Caco-2 (cell line): Measurements from ENCODE around the gene UNC119. TPM values are rescaled to one million over a fixed set of nuclear protein-coding genes. Genes with fewer than 3 reads are reported as not detected.

Source experiments
- BruUV-seq: library from RNA; stranded (reverse); fragments of 400-500 nt; replicated peaks from 2 replicates; lab custom pipeline; 2021; lab: Mats Ljungman, UMichigan
- CTCF ChIA-PET: fragments of 300-600 bp; sonication (Branson Sonifier 250); formaldehyde crosslinking; loops from one replicate; lab custom pipeline; 2022; ENCODE audit warnings: antibody characterized with exemption; lab: Charles Lee
- POLR2A ChIA-PET: fragments of 300-600 bp; sonication (Branson Sonifier 250); formaldehyde crosslinking; loops from one replicate; lab custom pipeline; 2022; ENCODE audit warnings: antibody characterized with exemption; lab: Charles Lee
- DNase-seq, 2 experiments: peaks; one replicate each; pipeline versions ENCODE4 v3.0.0 to v3.0.0-alpha.2; 2020 to 2022
- H3K27me3 ChIP-seq: replicated peaks from 2 replicates; pipeline ENCODE4 v1.6.0; 2011; ENCODE audit warnings: low read length; ENCODE audit not compliant: control insufficient read depth, insufficient read depth
- H3K36me3 ChIP-seq: 2 replicates; pipeline ENCODE4 v1.5.1; 2011; ENCODE audit warnings: low read length; ENCODE audit not compliant: control insufficient read depth, insufficient read depth
- H3K4me1 ChIP-seq: fragments of 250-450 bp; sonication (Bioruptor Pico); 2 replicates; pipeline ENCODE4 v1.5.1; 2020; ENCODE audit warnings: mild to moderate bottlenecking
- H3K4me3 ChIP-seq: 2 replicates; pipeline ENCODE4 v1.5.1; 2011; ENCODE audit warnings: low read depth, mild to moderate bottlenecking, control low read depth, low read length
- H3K9me3 ChIP-seq: fragments of 250-450 bp; sonication (Bioruptor Pico); 2 replicates; pipeline ENCODE4 v1.5.1; 2020; ENCODE audit warnings: mild to moderate bottlenecking, moderate library complexity
- H3K27ac Mint-ChIP-seq: one replicate; pipeline ENCODE4 v1.8.0; 2022; ENCODE audit warnings: mixed read lengths; ENCODE audit not compliant: unreplicated experiment
- H3K27me3 Mint-ChIP-seq: one replicate; pipeline ENCODE4 v1.8.0; 2022; ENCODE audit warnings: mixed read lengths; ENCODE audit not compliant: insufficient read depth, unreplicated experiment
- H3K36me3 Mint-ChIP-seq: one replicate; pipeline ENCODE4 v1.8.0; 2022; ENCODE audit warnings: mild to moderate bottlenecking, mixed read lengths; ENCODE audit not compliant: insufficient read depth, unreplicated experiment
- H3K4me1 Mint-ChIP-seq: one replicate; pipeline ENCODE4 v1.8.0; 2022; ENCODE audit warnings: low read depth, mixed read lengths; ENCODE audit not compliant: unreplicated experiment
- H3K4me3 Mint-ChIP-seq: one replicate; pipeline ENCODE4 v1.8.0; 2022; ENCODE audit warnings: mild to moderate bottlenecking, moderate library complexity, mixed read lengths; ENCODE audit not compliant: unreplicated experiment
- H3K9me3 Mint-ChIP-seq: one replicate; pipeline ENCODE4 v1.8.0; 2022; ENCODE audit warnings: mixed read lengths; ENCODE audit not compliant: unreplicated experiment
- CTCF ChIP-seq, 2 experiments: fragments of 200-600 bp in 1 of 2; IDR thresholded peaks; 1 replicate in 1 of 2; 2 replicates in 1 of 2; pipeline versions ENCODE4 v1.5.1 to v1.8.0; 2011 to 2022; ENCODE audit warnings: antibody characterized with exemption in 1 of 2, control low read depth in 1 of 2, inconsistent platforms in 1 of 2, low read depth in 1 of 2, low read length in 1 of 2, mild to moderate bottlenecking in 1 of 2, moderate library complexity in 1 of 2; ENCODE audit not compliant: insufficient read depth in 1 of 2, severe bottlenecking in 1 of 2, unreplicated experiment in 1 of 2
- intact Hi-C: fragments of 100-400 bp; cut with micrococcal nuclease; formaldehyde crosslinking; loops from one replicate; pipeline ENCODE4 v1.10.0; 2022; ENCODE audit not compliant: unreplicated experiment
- total RNA-seq: library from RNA; stranded (reverse); gene quantifications from 2 replicates; pipeline ENCODE4 v1.2.3, GENCODE V29; 2022

UNC119 gene
- total RNA-seq, 1 experiment from 2014 or later, result 40.5 TPM

GRCh38 chr17:28529013-28529400 is 23.4 kb downstream of the UNC119 start:
- H3K4me3 ChIP-seq, result no peak overlapping the region
- ChIA-PET POLR2A (no interaction called here), CTCF (no interaction called here)
- H3K27me3 ChIP-seq, result no peaks in the 10 kb centered on the region
- peaks cover 33% of the 10 kb centered on the region for H3K4me1 ChIP-seq
- Mint-ChIP-seq H3K4me3 (no peak overlapping the region), H3K9me3 (no peaks in the 10 kb centered on the region), H3K4me1 (peaks cover 16% of the 10 kb centered on the region), H3K27me3 (no peaks in the 10 kb centered on the region), H3K36me3 (peaks cover 7% of the 10 kb centered on the region), H3K27ac (no peak overlapping the region)
- intact Hi-C loops, result no loop called here
- H3K36me3 ChIP-seq, result no peaks in the 10 kb centered on the region
- DNase-seq, result no peak
- BruUV-seq, result no TSS peak
- no peaks in the 10 kb centered on the region for H3K9me3 ChIP-seq
- TF ChIP-seq CTCF (IDR thresholded peaks at IDR 0.05; ENCODE audit: insufficient read depth in 1 of 2, low read depth in 1 of 2, low read length in 1 of 2, severe bottlenecking in 1 of 2, unreplicated experiment in 1 of 2), result no peak

- BruUV-seq, result no TSS peak
- no peak for TF ChIP-seq CTCF (IDR thresholded peaks at IDR 0.05; ENCODE audit: insufficient read depth in 1 of 2, low read depth in 1 of 2, low read length in 1 of 2, severe bottlenecking in 1 of 2, unreplicated experiment in 1 of 2)
- H3K9me3 Mint-ChIP-seq, result no peaks in the 10 kb centered on the region
Observed at GRCh38 chr17:28528327-28529012, 24.0 kb downstream of the UNC119 start.

GRCh38 chr17:28527859-28528258 is 24.6 kb downstream of the UNC119 start:
- Mint-ChIP-seq H3K27me3 (no peaks in the 10 kb centered on the region), H3K4me1 (peaks cover 22% of the 10 kb centered on the region), H3K27ac (no peak overlapping the region), H3K36me3 (peaks cover 7% of the 10 kb centered on the region), H3K9me3 (no peaks in the 10 kb centered on the region), H3K4me3 (no peak overlapping the region)
- H3K4me3 ChIP-seq, result no peak overlapping the region
- intact Hi-C loops, result no loop called here
- no peak for DNase-seq
- no peaks in the 10 kb centered on the region for H3K27me3 ChIP-seq
- CTCF ChIA-PET, result no interaction called here
- no peaks in the 10 kb centered on the region for H3K36me3 ChIP-seq
- POLR2A ChIA-PET, result no interaction called here
- no peaks in the 10 kb centered on the region for H3K9me3 ChIP-seq
- H3K4me1 ChIP-seq, result peaks cover 37% of the 10 kb centered on the region
- no peak for TF ChIP-seq CTCF (IDR thresholded peaks at IDR 0.05; ENCODE audit: insufficient read depth in 1 of 2, low read depth in 1 of 2, low read length in 1 of 2, severe bottlenecking in 1 of 2, unreplicated experiment in 1 of 2)
- BruUV-seq, result no TSS peak

More at GRCh38 chr17:28528327-28529012, 24.0 kb downstream of the UNC119 start:
- Mint-ChIP-seq H3K27ac (no peak overlapping the region), H3K27me3 (no peaks in the 10 kb centered on the region), H3K36me3 (peaks cover 7% of the 10 kb centered on the region), H3K4me1 (peaks cover 21% of the 10 kb centered on the region), H3K4me3 (no peak overlapping the region)
- no peak overlapping the region for H3K4me3 ChIP-seq
- DNase-seq, result no peak
- H3K36me3 ChIP-seq, result no peaks in the 10 kb centered on the region
- CTCF ChIA-PET, result no interaction called here
- H3K9me3 ChIP-seq, result no peaks in the 10 kb centered on the region
- intact Hi-C loops, result no loop called here
- no peaks in the 10 kb centered on the region for H3K27me3 ChIP-seq
- POLR2A ChIA-PET, result no interaction called here
- H3K4me1 ChIP-seq, result peaks cover 37% of the 10 kb centered on the region
